K562 (cell line): ENCODE data around the gene USP16. TPM values are rescaled to one million over a fixed set of nuclear protein-coding genes. Genes with fewer than 3 reads are reported as not detected.

Experiments
- ATAC-seq: fragments of 200-7000 bp; cut with Tn5 transposase; 3 replicates; pipeline ENCODE4 v1.9.1; 2020; ENCODE audit warnings: moderate library complexity
- BruUV-seq: library from RNA; stranded (reverse); fragments of 400-500 nt; replicated peaks from 2 replicates; lab custom pipeline; 2021; lab: Mats Ljungman, UMichigan
- CTCF ChIA-PET: fragments of 300-600 bp; formaldehyde crosslinking; extraction: SDS; loops from one replicate; lab custom pipeline; 2021; ENCODE audit warnings: low intra/inter-chr PET ratio; lab: Yijun Ruan, JAX
- POLR2A ChIA-PET: fragments of 300-600, 350-650 bp; sonication (Branson Sonifier 250); formaldehyde crosslinking; extraction: SDS; loops from one replicate; lab custom pipeline; 2021; ENCODE audit warnings: antibody characterized with exemption, inconsistent platforms; lab: Yijun Ruan, JAX
- DNase-seq, 4 experiments: peaks; one replicate each; pipeline versions ENCODE4 v3.0.0 to v3.0.0-alpha.2; 2011 to 2018; ENCODE audit warnings: low spot score in 3 of 4, mixed read lengths in 3 of 4; ENCODE audit errors: extremely low read depth in 1 of 4
- FAIRE-seq: peaks from 2 replicates; lab custom pipeline; 2011; peaks lifted over from hg19 to GRCh38; lab: Jason Lieb, UNC
- H2AFZ ChIP-seq: 2 replicates; pipeline ENCODE4 v1.6.0; 2011; ENCODE audit warnings: low read depth, low read length, control low read depth, inconsistent platforms
- H3K27ac ChIP-seq: fragments of 200-600 bp; 3 replicates; pipeline ENCODE4 v1.8.0; 2011; ENCODE audit warnings: low read depth, mild to moderate bottlenecking, control low read depth, inconsistent platforms, low read length, moderate library complexity, mixed read lengths; ENCODE audit errors: extremely low read depth
- H3K27me3 ChIP-seq, 2 experiments: fragments of 300-600 bp in 1 of 2; 2 replicates in 1 of 2; 3 replicates in 1 of 2; pipeline versions ENCODE4 v1.6.0 to v1.8.0; 2011; ENCODE audit warnings: inconsistent platforms in 2 of 2, low read length in 2 of 2, mild to moderate bottlenecking in 1 of 2, mixed read lengths in 1 of 2, moderate library complexity in 1 of 2; ENCODE audit not compliant: control insufficient read depth in 2 of 2, insufficient read depth in 2 of 2
- H3K36me3 ChIP-seq: fragments of 300-600 bp; 3 replicates; pipeline ENCODE4 v1.8.0; 2011; ENCODE audit warnings: mild to moderate bottlenecking, low read length, inconsistent platforms; ENCODE audit not compliant: control insufficient read depth, insufficient read depth
- H3K4me1 ChIP-seq, 2 experiments: fragments of 200-600 bp in 1 of 2; replicated peaks in 1 of 2; 2 replicates in 1 of 2; 3 replicates in 1 of 2; pipeline versions ENCODE4 v1.5.1 to v1.8.0; 2011; ENCODE audit warnings: inconsistent platforms in 2 of 2, low read length in 2 of 2, mild to moderate bottlenecking in 1 of 2, mixed read lengths in 1 of 2, moderate library complexity in 1 of 2; ENCODE audit not compliant: control insufficient read depth in 2 of 2, insufficient read depth in 2 of 2
- H3K4me2 ChIP-seq: 2 replicates; pipeline ENCODE4 v1.6.1; 2011; ENCODE audit warnings: low read length, control low read depth, inconsistent platforms, mixed read lengths; ENCODE audit not compliant: insufficient read depth
- H3K4me3 ChIP-seq: fragments of 200-600 bp; sonication (generic), shearing (Covaris generic); 2 replicates; pipeline ENCODE4 v1.5.1; 2016; ENCODE audit warnings: control low read depth, inconsistent platforms
- H3K79me2 ChIP-seq: fragments of 200-600 bp; 3 replicates; pipeline ENCODE4 v1.8.0; 2011; ENCODE audit warnings: low read length, inconsistent platforms; ENCODE audit not compliant: control insufficient read depth, insufficient read depth
- H3K9ac ChIP-seq, 2 experiments: 2 replicates each; pipeline versions ENCODE4 v1.6.0 to v1.6.1; 2011; ENCODE audit warnings: low read depth in 2 of 2, low read length in 2 of 2, control low read depth in 1 of 2, inconsistent platforms in 1 of 2, mild to moderate bottlenecking in 1 of 2, mixed read lengths in 1 of 2; ENCODE audit not compliant: insufficient read depth in 1 of 2
- H3K9me1 ChIP-seq: one replicate; pipeline ENCODE4 v1.6.0; 2011; ENCODE audit warnings: inconsistent platforms, mild to moderate bottlenecking, low read length, moderate library complexity; ENCODE audit not compliant: control insufficient read depth, insufficient read depth
- H3K9me3 ChIP-seq: replicated peaks from 2 replicates; pipeline ENCODE4 v1.5.1; 2011; ENCODE audit warnings: low read depth, low read length, inconsistent platforms; ENCODE audit not compliant: control insufficient read depth, insufficient read depth
- H4K20me1 ChIP-seq: replicated peaks from 2 replicates; pipeline ENCODE4 v1.6.1; 2011; ENCODE audit warnings: low read length, inconsistent platforms, mixed read lengths; ENCODE audit not compliant: control insufficient read depth, insufficient read depth
- ARID3B ChIP-seq: fragments of 250-450 bp; sonication (Bioruptor Pico); IDR thresholded peaks from 2 replicates; pipeline ENCODE4 v1.4.0; 2020; ENCODE audit warnings: borderline replicate concordance
- CBX1 ChIP-seq: sonication (generic); IDR thresholded peaks from 2 replicates; pipeline ENCODE4 v1.6.1; 2016; ENCODE audit warnings: antibody characterized with exemption, low read depth, mild to moderate bottlenecking
- CBX8 ChIP-seq: fragments of 200-600 bp; sonication (generic); IDR thresholded peaks from 2 replicates; pipeline ENCODE4 v1.6.1; 2012; ENCODE audit warnings: borderline replicate concordance, mixed run types, low read depth, mild to moderate bottlenecking, moderate library complexity, mixed read lengths, low read length, control low read depth, inconsistent platforms; ENCODE audit not compliant: poor library complexity, severe bottlenecking; ENCODE audit errors: extremely low read depth
- CREB1 ChIP-seq, 2 experiments: sonication (generic) in 1 of 2; formaldehyde crosslinking in 1 of 2; IDR thresholded peaks; 2 replicates each; pipeline versions ENCODE4 v1.6.1 to v1.8.0; 2012 to 2022; ENCODE audit warnings: inconsistent platforms in 1 of 2, mild to moderate bottlenecking in 1 of 2, missing genetic modification reagents in 1 of 2, moderate library complexity in 1 of 2
- E2F1 ChIP-seq: sonication (generic); formaldehyde crosslinking; IDR thresholded peaks from 2 replicates; pipeline ENCODE4 v1.8.1; 2023; ENCODE audit warnings: mild to moderate bottlenecking, missing genetic modification reagents, moderate library complexity
- HDAC3 ChIP-seq: fragments of 450-650 bp; IDR thresholded peaks from 2 replicates; pipeline ENCODE4 v1.6.1; 2018; ENCODE audit warnings: borderline replicate concordance, mild to moderate bottlenecking, moderate library complexity; ENCODE audit not compliant: partially characterized antibody
- HSF4 ChIP-seq: fragments of 250-450 bp; sonication (Bioruptor Pico); IDR thresholded peaks from 2 replicates; pipeline ENCODE4 v2.1.2; 2022; ENCODE audit warnings: mild to moderate bottlenecking, moderate library complexity, borderline replicate concordance
- JUND ChIP-seq, 2 experiments: IDR thresholded peaks; 2 replicates in 1 of 2; 3 replicates in 1 of 2; pipeline ENCODE4 v1.6.1; 2011; ENCODE audit warnings: borderline replicate concordance in 2 of 2, low read depth in 2 of 2, low read length in 2 of 2, improper control_type of control experiment in 1 of 2, missing biosample characterization in 1 of 2, missing genetic modification characterization in 1 of 2, missing genetic modification reagents in 1 of 2
- NCOR1 ChIP-seq: fragments of 450-650 bp; IDR thresholded peaks from 2 replicates; pipeline ENCODE4 v1.6.1; 2016; ENCODE audit warnings: mild to moderate bottlenecking, moderate library complexity
- PYGO2 ChIP-seq: fragments of 450-650 bp; IDR thresholded peaks from 2 replicates; pipeline ENCODE4 v1.6.1; 2016; ENCODE audit warnings: mild to moderate bottlenecking, missing genetic modification characterization, moderate library complexity, missing compliant biosample characterization
- RFX7 ChIP-seq: fragments of 250-450 bp; sonication (Bioruptor Pico); IDR thresholded peaks from 2 replicates; pipeline ENCODE4 v1.5.1; 2021; ENCODE audit warnings: mild to moderate bottlenecking
- RUNX1 ChIP-seq: sonication (generic); IDR thresholded peaks from 2 replicates; pipeline ENCODE4 v1.6.1; 2016; ENCODE audit warnings: antibody characterized with exemption, low read depth
- TFAP4 ChIP-seq: sonication (generic); formaldehyde crosslinking; IDR thresholded peaks from 2 replicates; pipeline ENCODE4 v1.8.0; 2022; ENCODE audit warnings: missing genetic modification reagents, mild to moderate bottlenecking, moderate library complexity, borderline replicate concordance
- ZFX ChIP-seq: sonication (generic); formaldehyde crosslinking; IDR thresholded peaks from 2 replicates; pipeline ENCODE4 v1.8.0; 2022; ENCODE audit warnings: mild to moderate bottlenecking, missing genetic modification reagents, moderate library complexity
- ZNF766 ChIP-seq: fragments of 200-800 bp; sonication (Bioruptor generic); conservative IDR thresholded peaks from 2 replicates; pipeline ENCODE4 v1.6.1; 2016; ENCODE audit warnings: missing genetic modification characterization, missing compliant biosample characterization
- ZZZ3 ChIP-seq: fragments of 450-650 bp; IDR thresholded peaks from 2 replicates; pipeline ENCODE4 v1.6.1; 2016; ENCODE audit warnings: antibody characterized with exemption, mild to moderate bottlenecking, moderate library complexity
- WGBS: fragments of 100-300 bp; shearing (Covaris generic); methylation state at CpG from one replicate; pipeline ENCODE4 v1.1.6; 2016; ENCODE audit warnings: low coverage, mixed read lengths; ENCODE audit not compliant: insufficient coverage; ENCODE audit errors: missing lambda C conversion rate; 5-methylcytosine and 5-hydroxymethylcytosine counted together
- in situ Hi-C: fragments of 300-500 bp; cut with MboI; formaldehyde crosslinking; loops from 4 replicates; pipeline ENCODE4 v1.15.0; 2018; ENCODE audit warnings: inconsistent platforms, mixed read lengths
- intact Hi-C: fragments of 100-400 bp; cut with micrococcal nuclease; formaldehyde crosslinking; loops from 2 replicates; pipeline ENCODE4 v1.14.2; 2022
- polyA plus RNA-seq, 8 experiments: library from polyadenylated mRNA; depleted of rRNA in 4 of 8; stranded (reverse) in 5 of 8; unstranded in 3 of 8; fragments of >200 nt; fragmentation: Nextera tagmentation in 2 of 8; fragmentation: Illumina TruSeq in 1 of 8; extraction: Ambion mirVana in 2 of 8; extraction: Trizol in 1 of 8; gene quantifications; 2 replicates each; pipeline versions ENCODE4 v1.2.1 to v1.2.3, GENCODE V29; 2011 to 2014; ENCODE audit warnings: inconsistent platforms in 1 of 8, missing spikeins in 1 of 8
- total RNA-seq, 7 experiments: library from RNA; depleted of rRNA in 6 of 7; stranded (reverse); fragments of >200 nt in 6 of 7; fragmentation: Illumina TruSeq in 2 of 7; extraction: Trizol in 2 of 7; gene quantifications; 2 replicates each; pipeline versions ENCODE4 v1.2.1 to v1.2.3, GENCODE V29; 2011 to 2021; ENCODE audit warnings: low replicate concordance in 1 of 7

USP16 gene
- total and polyA plus RNA-seq, 9 of the 15 experiments (the other 6 are each of a cell fraction or from before 2014, with no cell fraction given), result 38.4 to 90.9 (median 62.8) TPM

- TF ChIP-seq ARID3B (CRISPR knock-in tag), result 0 out of 2 replicates have a peak, but pooled peaks have one; percentile 10
- no peak for TF ChIP-seq HSF4 (CRISPR knock-in tag)
- no peak for TF ChIP-seq JUND (IDR thresholded peaks at IDR 0.05; ENCODE audit: borderline replicate concordance, low read depth, low read length)
- no peak for TF ChIP-seq JUND (tag; IDR thresholded peaks at IDR 0.05; ENCODE audit: borderline replicate concordance, low read depth, low read length)
Observed at GRCh38 chr21:29074007-29074376, 49.5 kb downstream of the USP16 start (continued).

- DNase-seq (no peak), ATAC-seq (no peak), FAIRE-seq (no peak)
- no peak overlapping the region for H3K9ac ChIP-seq
- H3K36me3 ChIP-seq, result peaks cover 28% of the 10 kb centered on the region
- POLR2A ChIA-PET, result interaction anchor here (0.6 to 5.0 kb wide), 3 partner anchors 10 to 1034 kb away, joined by 3 to 31 read pairs (median 3); no protein-coding TSS in a partner anchor
- H3K9me3 ChIP-seq, result no peaks in the 10 kb centered on the region; the same call in 1 of the 2 replicates
- no peak overlapping the region for H3K27ac ChIP-seq
- H3K27me3 ChIP-seq, result no peaks in the 10 kb centered on the region
- 76% methylated on average over 4 of the region's 4 CpGs for WGBS
- no peak overlapping the region for H3K4me3 ChIP-seq
- BruUV-seq, result no TSS peak
- in situ Hi-C loops (no loop called here), intact Hi-C loops (loop anchor here (5.0 kb wide), 3 partner anchors 52 to 573 kb away; partner anchors contain the start of gene USP16)
- peaks cover 42% of the 10 kb centered on the region for H3K79me2 ChIP-seq
- peaks cover 8 to 9% of the 10 kb centered on the region in 2 experiments for H3K4me1 ChIP-seq
- CTCF ChIA-PET, result interaction anchor here (0.7 kb wide), 1 partner anchor 324 kb away, joined by 4 read pairs; no protein-coding TSS in a partner anchor
- no peak overlapping the region for H3K4me2 ChIP-seq
- H2AFZ ChIP-seq, result peak overlapping the region; percentile 70
- H4K20me1 ChIP-seq, result peaks cover 19% of the 10 kb centered on the region
- H3K9me1 ChIP-seq, result no peaks in the 10 kb centered on the region
- TF ChIP-seq HDAC3 (no peak), CBX1 (no peak), ZNF766 (CRISPR knock-in tag) (peak; percentile 41; the same call in 1 of the 2 replicates), ZFX (CRISPR knock-in tag) (no peak), CREB1 (IDR thresholded peaks at IDR 0.05) (no peak), CREB1 (CRISPR knock-in tag; IDR thresholded peaks at IDR 0.05) (no peak), NCOR1 (no peak), CBX8 (no peak), PYGO2 (tag) (no peak), RUNX1 (no peak), TFAP4 (CRISPR knock-in tag) (no peak), E2F1 (no peak), RFX7 (no peak), ZZZ3 (no peak)
Observed at GRCh38 chr21:29074783-29075182, 50.3 kb downstream of the USP16 start.
